NCI-H1694 treated with DMSO at 0.1 percent for 48 hours (cell line): ENCODE measurements around the gene HOTAIR.

Source experiments
- DNase-seq: peaks from one replicate; lab custom pipeline; 2025; lab: John Stamatoyannopoulos, UW

Gene HOTAIR

DNA sequence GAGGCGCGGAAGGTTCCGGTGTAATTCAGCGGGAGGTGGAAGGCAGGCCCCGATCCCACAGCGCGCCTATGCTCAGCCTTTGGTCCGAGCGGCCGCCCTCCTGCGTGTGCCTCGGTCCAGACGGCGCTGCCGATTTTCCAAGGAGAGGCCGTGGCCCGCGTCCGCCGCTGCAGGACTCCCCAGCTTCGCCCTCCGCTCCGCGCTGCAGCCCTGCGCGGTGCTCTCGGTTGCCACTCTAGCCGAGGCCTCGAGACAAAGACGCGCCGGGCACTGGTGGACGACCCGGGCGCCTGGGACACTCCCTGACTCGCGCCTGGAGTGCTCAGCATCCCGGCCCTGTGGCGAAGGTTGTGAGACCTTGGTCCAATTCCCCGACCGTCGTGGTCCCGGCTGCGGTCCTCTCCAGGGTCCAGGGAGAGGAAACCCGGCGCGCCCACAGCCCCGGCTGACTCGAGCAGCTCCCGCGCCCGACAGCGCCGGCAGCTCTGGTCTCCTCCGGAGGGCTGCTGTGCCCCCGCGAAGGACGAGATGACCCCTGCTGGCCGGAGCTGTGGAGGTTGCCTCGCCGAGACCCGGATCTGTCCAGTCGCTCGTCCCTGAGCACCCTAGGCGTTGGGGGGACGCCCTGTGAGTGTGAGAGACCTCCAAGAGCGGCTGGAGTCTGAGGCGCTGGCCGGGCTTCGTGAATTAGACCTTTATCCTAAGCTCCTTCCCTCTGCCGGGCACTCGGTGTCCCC, 13.6 kb downstream of the HOTAIR start:
- DNase-seq = no peak

DNA sequence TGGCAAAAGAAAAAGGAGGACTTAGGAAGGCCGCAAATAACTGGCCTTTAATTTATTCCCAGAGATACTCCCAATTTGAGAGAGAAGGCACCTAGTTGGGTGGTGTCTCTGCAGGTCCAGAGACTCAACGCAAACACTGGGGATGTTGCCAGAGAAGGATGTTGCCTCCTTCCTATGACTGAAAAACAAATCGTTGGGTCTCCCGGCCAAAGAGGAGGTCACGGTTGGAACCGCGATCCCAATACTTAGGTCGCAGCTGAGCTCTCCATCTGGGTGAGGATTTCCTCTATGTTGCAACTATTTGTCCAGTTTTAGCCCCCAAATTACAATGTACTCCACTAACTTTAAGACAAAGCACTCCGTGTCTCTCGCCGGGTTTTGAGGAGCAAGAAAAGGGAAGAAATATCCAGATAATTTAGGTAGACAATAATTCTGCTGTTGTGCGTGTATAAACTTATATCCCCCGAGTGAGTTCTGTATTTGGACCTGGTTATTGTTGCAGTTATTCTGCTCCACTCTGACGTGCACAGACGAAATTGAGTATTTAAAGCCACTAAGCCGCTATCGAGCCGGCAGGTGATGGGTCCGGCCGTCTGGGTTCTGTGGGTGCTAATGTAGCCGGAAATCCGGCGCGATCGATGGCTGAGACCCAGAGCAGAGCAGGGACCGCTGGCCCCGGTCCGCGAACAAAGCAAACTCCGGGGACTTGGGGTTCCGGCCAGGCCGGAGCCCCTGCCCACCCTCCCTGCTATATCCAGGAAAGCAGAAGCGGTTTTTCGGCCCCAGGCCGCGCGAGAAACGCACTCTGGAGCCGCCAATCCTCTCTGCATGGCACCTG, 14.3 kb downstream of the HOTAIR start:
- no peak for DNase-seq

DNA sequence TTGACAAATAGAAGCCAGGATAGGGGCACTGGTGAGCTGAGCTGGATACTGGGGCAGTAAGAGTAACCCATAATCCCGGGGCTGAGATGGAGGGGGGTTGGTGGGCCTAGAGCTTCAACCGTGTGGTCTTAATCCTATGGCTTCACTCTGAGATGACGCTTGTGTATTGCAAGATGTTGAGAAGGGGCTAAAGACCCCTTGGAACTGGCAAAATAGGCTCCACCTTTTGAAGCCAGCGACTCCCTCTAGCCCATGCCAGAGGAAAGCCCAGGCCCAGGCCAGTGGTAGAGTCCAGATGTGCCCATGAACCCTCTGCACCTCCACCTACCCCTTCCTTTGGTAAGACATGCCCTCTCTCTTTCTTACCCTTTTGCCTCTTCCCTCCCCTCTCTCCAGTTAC, 15.4 kb downstream of the HOTAIR start:
- DNase-seq = no peak

DNA sequence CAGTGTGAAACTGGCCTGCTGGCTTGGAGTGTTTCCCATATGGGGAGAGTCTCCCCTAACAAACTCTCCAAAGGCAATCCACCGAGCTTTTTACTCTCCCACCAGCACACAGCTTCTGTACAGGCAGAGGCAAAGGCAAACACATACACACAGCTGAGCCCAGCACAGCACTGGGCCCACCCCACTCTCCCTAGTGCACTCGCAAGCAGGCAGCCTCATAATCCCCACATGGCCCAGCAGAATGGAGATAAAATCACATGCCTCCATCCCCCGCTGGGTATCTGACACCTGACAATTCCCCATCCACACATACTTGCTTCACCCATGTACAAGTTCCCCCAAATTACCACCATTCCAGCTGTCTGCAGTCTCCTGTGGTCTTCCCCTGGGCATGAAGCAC, 16.6 kb downstream of the HOTAIR start:
- no peak for DNase-seq

DNA sequence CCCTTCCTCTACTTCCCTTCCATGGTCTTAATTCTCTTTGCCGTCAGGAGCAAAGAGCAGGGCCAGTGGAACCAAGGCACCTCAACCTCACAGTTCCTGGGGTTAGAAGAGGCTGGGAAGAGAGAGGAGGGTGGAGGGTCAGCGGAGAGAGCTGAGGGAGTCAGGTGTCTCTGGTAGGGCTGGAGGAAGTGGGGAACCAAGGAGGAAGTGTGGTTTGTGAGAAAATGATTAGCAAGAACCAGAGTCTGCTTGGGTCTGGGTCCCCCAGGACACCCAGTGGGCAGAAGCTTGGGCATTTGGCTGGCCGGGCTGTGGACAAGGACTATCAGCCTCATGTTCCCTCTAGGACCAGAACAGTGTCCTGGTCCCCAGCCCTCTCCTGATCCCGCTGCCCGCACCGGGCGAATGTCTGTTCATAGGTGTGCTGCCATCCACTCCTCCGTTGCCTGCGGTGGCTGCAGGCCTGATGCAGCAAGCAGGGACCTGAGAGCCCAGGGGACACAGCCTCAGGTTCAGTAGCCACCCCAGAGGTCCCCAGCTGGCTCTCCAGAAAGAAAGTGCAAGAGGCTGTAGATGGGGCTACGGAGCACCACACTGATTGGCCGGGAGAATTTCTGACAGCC, 17.7 kb downstream of the HOTAIR start:
- no peak for DNase-seq

DNA sequence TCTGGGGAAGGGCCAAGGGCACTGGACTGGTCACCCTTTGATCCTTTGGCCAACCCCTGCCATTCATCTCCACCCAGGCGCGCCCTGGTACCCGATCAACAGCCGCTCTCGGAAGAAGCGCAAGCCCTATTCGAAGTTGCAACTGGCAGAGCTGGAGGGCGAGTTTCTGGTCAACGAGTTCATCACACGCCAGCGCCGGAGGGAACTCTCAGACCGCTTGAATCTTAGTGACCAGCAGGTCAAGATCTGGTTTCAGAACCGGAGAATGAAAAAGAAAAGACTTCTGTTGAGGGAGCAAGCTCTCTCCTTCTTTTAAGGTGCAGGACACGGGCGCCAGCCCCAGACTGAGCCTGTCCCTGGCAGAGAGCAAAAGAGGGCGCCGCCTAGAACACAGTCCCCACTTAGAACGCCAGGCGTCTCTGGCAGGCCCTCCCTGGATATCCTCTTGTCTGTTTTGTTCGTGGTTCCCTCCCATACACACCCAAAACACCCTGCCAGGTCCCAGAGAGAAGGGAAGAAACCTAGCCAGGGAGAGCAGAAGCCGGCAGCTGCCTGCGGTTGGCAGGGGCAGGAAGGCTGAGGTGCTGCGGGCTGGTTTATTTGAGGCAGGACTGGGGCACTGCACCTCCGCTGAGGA, 18.4 kb downstream of the HOTAIR start:
- DNase-seq = no peak

DNA sequence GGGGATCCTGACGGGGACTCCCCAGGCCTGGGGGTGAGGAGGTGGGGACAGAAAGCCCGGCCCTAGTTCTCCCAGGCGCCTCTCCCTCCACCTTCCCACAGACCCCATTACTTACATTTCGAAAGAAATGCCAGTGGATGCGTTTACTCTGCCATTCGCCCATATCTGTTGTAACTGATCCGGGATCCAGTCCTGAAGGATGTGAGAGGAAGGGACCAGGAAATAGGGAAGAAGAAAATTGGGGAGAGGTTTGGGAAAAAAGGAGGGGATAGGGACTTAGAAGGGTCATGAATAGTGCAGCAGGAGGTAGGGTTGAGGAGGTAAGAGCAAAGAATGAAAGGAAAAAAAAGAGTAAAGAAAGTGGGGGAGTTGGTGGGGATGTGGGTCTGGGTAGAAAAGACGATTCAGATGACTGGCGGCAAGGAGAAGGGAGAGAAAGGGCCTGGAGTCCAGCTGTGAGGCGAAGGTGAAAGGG, 18.9 kb downstream of the HOTAIR start:
- DNase-seq = no peak

DNA sequence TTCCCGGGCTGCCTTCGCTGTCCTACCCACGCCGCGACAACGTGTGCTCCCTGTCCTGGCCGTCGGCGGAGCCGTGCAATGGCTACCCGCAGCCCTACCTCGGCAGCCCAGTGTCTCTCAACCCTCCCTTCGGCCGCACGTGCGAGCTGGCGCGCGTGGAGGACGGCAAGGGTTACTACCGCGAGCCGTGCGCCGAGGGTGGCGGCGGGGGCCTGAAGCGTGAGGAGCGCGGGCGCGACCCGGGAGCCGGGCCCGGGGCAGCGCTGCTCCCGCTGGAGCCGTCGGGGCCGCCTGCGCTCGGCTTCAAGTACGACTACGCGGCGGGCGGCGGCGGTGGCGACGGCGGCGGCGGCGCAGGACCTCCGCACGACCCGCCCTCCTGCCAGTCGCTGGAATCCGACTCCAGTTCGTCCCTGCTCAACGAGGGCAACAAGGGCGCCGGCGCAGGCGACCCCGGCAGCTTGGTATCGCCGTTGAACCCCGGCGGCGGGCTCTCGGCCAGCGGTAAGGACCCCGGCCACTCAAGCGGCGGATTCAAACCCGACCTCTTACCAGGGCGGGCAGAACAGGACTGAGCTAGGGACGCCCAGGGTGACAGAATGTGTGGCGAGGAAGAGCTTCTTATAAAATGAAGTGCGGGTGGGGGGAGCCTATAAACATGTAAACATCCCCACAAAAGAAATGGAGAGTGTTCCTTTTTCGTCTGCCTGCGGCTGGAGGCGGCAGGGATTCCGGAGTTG, 19.5 kb downstream of the HOTAIR start:
- no peak for DNase-seq

DNA sequence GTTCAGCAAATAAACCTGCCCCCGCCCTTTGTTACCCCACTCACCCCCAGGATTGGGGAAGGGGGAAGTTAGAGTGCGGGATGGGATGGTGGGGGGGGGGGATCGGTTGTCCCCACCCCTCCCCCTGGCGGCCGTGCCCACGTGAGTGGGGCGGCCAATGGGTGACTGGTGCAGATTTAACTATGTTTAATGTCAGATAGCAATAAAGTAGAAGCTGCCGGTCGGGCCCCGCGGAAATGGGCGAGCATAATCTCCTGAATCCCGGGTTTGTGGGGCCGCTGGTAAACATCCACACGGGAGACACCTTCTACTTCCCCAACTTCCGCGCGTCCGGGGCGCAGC, 20.1 kb downstream of the HOTAIR start, which contains the start of gene HOXC12:
TSS of gene HOXC12 (plus strand) at position 210 of the 342 bp plus-strand sequence. CDS start at position 237, 27 bp downstream.
- no peak for DNase-seq

DNA sequence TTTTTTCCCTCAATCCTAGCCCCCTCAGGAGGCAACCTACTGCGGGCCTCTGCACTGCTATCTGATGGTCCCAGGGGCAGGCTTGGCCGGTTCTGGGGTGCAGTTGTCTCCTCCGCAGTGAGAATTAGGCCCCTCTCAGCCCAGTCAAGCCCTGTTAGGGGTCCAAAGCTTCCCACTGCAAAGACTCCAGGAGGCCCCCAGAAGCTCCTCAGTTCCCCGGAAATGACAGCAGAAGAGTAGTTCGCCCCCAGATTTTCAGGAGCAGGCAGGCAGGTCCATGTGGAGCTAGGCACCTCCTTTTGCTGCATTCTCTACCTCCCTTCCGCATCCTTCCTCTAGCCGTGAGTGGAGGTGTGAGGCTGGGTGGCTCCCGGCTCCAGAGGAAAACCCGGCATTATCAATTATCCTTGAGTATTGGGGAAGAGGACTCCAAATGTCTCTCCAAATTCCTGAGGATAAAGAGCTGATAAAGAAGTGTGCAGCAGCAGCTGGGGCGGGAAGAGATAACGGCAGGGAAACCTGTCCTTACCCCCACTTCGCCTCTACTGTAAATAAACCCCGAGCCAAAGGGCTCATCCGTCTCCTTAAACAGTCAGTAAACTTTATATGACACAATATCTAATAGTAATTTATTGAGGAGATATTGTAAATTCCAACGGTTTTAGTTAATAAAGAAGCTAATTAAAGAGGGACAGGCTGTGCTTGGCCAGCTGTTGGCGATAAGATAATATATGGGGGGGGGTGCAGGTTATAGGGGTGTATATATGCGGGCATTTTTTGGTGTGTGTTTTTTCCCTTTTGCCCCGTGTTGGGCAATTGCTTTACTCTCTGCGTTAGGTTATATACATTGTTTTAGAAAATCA, 20.7 kb downstream of the HOTAIR start:
- no peak for DNase-seq

DNA sequence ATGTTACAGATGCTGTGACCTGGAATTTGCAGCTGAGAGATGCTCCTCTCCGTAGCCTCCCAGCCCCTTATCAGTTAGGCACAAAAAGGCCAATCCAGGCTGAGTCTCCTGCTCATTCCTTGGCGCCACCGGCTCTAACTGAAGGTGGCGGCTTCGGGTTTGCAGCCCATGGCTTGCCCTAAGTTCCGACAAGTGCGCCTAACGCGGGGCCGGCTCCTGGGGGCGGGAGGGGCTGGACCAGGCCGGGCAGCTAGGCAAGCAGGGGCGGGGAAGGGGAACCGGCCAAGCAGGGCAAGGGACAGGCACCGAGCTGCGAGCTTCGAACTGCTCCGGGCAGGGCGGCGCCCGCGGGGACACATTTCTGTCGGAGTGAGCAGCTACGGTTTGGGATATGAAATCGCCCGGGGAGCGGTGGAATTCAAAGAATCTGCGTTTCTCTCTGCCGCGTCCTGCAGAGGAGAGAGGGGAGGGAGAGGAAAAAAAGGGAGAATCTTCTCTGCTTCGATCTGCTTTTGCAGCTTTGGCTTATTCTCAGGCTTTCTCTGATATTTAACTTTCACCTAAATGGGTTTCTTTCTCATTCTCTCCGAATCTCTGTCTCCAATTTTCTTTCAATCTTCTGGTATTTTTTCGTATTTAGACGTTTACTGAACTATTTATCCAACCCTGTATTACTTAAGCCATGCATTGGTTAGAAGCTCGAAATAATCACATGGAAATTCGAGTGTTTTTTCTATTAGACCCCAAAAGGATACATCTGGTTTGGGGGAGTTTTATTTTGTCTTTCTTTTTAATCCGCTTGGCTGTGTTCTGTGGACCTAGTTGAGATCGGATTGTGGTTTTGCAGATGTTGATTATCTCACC, 21.7 kb downstream of the HOTAIR start:
- no peak for DNase-seq

DNA sequence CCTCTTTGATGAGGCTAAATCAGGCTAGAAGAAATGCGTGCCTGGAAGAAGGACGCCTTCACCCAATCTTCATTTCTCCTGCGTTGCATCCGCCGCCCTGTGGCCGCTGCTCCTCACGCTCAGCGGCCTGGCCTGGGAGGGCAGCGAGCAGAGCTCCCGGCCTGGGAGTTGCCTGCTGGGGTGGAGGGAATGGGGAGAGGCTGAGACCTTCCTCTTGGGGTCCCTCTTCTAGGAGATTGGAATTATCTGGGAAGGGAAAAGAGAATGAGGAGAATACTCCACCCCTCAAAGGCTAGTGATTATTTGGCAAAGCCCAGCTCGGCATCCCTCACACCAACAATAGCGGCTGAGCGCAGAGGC, 22.4 kb downstream of the HOTAIR start:
- DNase-seq = no peak

DNA sequence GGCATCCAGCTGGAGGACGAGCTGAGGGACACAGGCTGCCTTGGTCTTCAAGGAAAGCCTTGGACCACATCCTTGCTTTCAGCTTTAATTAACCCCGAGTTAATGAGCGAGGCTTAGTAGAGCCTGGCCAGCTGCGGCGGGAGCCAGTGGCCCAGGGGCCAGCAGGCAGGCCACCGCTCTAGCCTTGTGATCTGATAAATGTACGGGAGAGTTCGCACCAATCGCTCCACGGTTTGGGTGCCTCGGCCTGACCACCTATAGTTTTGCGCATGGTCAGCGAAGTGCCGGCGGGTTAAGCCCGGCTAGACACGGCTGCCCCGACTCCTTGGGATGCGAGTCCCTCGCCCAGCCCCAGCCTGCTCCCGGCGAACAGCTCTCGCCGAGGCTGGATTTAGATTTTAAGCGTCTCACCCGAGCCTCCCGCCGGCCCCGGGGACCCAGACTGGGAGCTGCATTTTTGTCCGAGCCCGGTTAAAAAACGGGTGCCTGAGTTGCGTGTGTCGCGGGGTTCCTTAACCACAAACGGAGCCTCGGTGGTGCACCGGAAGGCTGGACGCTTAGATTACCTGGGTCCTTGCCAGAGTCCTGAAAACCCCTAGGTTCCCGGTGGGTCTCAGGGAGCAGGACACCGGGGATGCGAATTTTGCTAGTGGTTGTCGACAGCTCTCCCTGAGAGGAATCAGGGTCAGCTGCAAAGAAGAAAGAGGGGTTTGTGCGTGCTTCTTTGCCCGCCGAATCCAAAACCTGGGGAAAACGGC, 23.0 kb downstream of the HOTAIR start:
- DNase-seq = no peak

DNA sequence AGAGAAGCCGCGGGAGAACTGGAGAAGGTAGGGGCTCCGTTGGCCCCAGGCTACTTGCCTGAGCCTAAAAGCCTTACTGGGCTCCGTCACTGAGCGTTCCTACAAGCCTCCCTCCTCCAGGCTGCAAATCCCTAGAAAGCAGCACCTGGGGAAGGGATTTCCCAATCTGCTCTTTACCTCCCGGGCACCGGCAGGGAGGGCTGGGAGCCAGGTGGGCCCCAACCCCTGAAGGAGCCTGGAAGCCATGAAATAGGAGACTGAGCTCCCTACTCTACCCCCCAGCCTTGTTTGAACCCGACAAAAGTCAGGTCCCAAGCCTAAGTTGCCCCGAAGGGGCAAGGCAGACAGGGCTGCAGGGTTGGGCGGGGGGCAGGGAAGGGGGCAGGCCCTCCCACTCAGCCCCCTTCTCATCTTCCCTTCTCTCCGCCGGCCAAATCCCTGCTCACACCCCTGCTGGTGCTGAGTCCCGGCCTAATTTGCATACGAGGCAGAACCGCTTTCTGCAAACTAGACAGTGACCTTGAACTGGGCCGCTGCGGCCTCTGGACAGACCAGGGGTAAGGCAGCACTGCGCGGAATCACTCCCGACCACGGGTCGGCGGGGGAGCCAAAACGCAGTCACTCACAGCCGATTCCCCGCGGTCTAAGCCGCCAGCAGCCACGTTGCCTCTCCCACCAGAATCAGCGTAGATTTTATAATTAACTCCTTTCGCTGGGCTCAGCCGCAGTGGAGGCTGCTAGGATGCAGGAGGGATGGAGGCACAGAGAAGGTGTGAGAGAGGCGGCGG, 23.8 kb downstream of the HOTAIR start:
- no peak for DNase-seq

DNA sequence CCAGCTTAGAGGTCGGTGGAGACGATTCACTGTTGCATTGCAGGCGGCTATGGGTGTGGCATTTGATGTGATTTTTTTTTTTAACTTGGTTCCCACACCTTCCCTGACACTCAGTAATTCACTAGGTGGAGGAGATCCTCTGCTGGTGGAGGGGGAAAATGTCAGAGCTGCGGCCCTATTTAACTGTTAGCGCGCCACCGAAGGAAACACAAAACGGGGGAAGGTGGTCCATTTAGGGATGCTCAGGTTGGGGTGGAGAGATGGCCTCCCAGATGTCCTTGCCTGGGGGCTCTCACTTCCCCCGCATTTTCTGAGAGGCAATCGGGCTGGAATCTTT, 24.3 kb downstream of the HOTAIR start:
- no peak for DNase-seq

DNA sequence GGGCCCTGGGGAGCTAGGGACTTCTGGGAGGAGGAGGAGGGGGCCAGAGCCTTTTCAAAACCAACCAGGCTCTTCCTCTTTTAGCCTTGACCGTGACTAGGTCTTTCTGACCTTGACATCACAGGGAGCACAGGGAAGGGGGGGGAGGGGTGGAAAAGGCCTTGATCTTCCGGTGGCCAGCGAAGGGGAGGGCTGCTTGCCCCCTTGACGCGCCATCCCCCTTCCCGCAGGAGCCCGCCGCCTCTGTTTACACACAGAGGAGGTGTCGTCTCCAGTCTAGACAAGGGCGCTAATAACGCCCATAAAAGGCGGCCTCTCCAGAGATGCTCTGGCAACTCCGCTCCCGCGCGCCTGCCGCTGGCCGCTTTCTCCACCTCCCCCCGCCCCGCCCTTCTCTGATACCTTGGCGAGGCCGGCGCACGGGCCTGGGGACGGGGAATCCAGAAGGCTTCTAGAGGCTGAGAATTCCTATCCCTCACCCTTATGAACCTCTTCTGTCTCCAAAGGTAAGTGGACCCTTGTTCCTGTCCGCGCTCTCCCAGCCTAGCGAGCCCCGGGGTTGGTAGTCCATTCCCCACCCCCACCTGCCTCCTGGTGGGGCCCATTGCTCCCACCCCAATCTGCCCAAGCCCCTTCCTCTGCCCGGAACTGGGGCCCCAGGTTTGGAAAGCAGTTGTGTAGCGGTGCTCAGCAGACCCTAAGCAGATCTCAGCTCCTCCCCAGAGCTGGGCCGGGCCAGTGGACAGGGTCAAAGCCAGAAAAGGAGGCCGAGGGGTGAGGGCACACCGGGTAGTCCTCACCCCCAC, 24.9 kb downstream of the HOTAIR start:
- no peak for DNase-seq
